Adrenal gland (tissue), 12 donors: Measurements from ENCODE around the gene STIM1. TPM values are rescaled to one million over a fixed set of nuclear protein-coding genes. Genes with fewer than 3 reads are reported as not detected.

Experiments
- DNase-seq, 7 donors: peaks; one replicate each; pipeline ENCODE4 v3.0.0-alpha.2; 2019 to 2020
- H3K27ac ChIP-seq, 5 donors: fragments of 200-600 bp; sonication (generic) in 4 of 5; 1 replicate in 3 of 5; 2 replicates in 2 of 5; pipeline versions ENCODE4 v1.5.1 to v1.8.0; 2016 to 2020; ENCODE audit warnings: mild to moderate bottlenecking in 1 of 5
- H3K27me3 ChIP-seq: fragments of 200-600 bp; 2 replicates; pipeline ENCODE4 v1.8.0; 2021
- H3K36me3 ChIP-seq, 2 donors: fragments of 200-600 bp; replicated peaks in 1 of 2; 1 replicate in 1 of 2; 2 replicates in 1 of 2; pipeline versions ENCODE4 v1.5.1 to v1.8.0; 2018 to 2022
- H3K4me1 ChIP-seq, 2 donors: fragments of 200-600 bp; replicated peaks in 1 of 2; 1 replicate in 1 of 2; 2 replicates in 1 of 2; pipeline versions ENCODE4 v1.5.1 to v1.8.0; 2018 to 2021
- H3K4me3 ChIP-seq, 4 donors: fragments of 200-600 bp; sonication (generic) in 3 of 4; one replicate each; pipeline ENCODE4 v1.5.1; 2016 to 2018
- H3K9me3 ChIP-seq, 3 donors: fragments of 200-600 bp; sonication (generic) in 1 of 3; replicated peaks in 1 of 3; 1 replicate in 2 of 3; 2 replicates in 1 of 3; pipeline versions ENCODE4 v1.5.1 to v1.8.0; 2016 to 2021
- POLR2A ChIP-seq, 2 donors: fragments of 450-650 bp; IDR thresholded peaks; one replicate each; pipeline ENCODE4 v1.6.1; 2017; ENCODE audit warnings: antibody characterized with exemption in 2 of 2, mild to moderate bottlenecking in 2 of 2, moderate library complexity in 1 of 2
- WGBS, 4 donors: extraction: QIAGEN DNeasy Blood & Tissue Kit in 2 of 4; methylation state at CpG; one replicate each; pipeline versions ENCODE4 v1.1.5 to v1.1.7; 2013 to 2017; 5-methylcytosine and 5-hydroxymethylcytosine counted together
- intact Hi-C, 2 donors: fragments of 100-400 bp; cut with DNase I; formaldehyde crosslinking; loops; one replicate each; pipeline versions ENCODE4 v1.14.1 to v1.15.0; 2022 to 2023
- polyA plus RNA-seq, 3 donors: library from polyadenylated mRNA; stranded (reverse); fragments of 200-250 nt in 2 of 3; fragments of 350-450 nt in 1 of 3; fragmentation: Illumina TruSeq in 1 of 3; extraction: RNeasy Lipid Tissue Mini Kit (QIAGEN cat#74804) in 1 of 3; gene quantifications; one replicate each; pipeline ENCODE4 v1.2.3, GENCODE V29; 2013 to 2014
- total RNA-seq, 9 donors: library from RNA; depleted of rRNA in 4 of 9; stranded (reverse); fragments of >200 nt in 4 of 9; fragments of 120-200 nt in 1 of 9; fragmentation: NEBNext Ultra II Directional in 1 of 9; extraction: Animal tissue kit (Norgen Biotek cat#: 25700) in 1 of 9; gene quantifications; one replicate each; pipeline versions ENCODE4 v1.1.0 to v1.2.4, GENCODE V29; 2013 to 2023
- TF ChIP-seq, protein P1 (sequence below), 6 experiments: fragments of 450-650 bp in 4 of 6; fragments of 200-600 bp in 2 of 6; sonication (generic) in 1 of 6; IDR thresholded peaks; 1 replicate in 5 of 6; 2 replicates in 1 of 6; pipeline versions ENCODE4 v1.5.1 to v1.8.0; 2016 to 2021; ENCODE audit warnings: antibody characterized with exemption in 6 of 6, mild to moderate bottlenecking in 2 of 6, moderate library complexity in 1 of 6
- donor health status: healthy with polysubstance abuse.
- donor health status: Bipolar disorder and iron deficiency.
- donor health status: DM: yes; HTN: yes; CAD: no.
- donor health status: DM: no; HTN: no; CAD: no.
- donor health status: DM: no; HTN: no; CAD: no.
- donor health status: DM: yes; HTN: yes; CAD: no.

STIM1 gene
- total and polyA plus RNA-seq, 12 donors: 7.8 to 44.1 (median 32.5) TPM

- H3K9me3 ChIP-seq: no peaks in the 10 kb centered on the region
- H3K4me1 ChIP-seq: peaks cover 0 to 7% of the 10 kb centered on the region in 2 donors
- H3K27ac ChIP-seq: no peak overlapping the region
- intact Hi-C loops: no loop called here
- no peak for DNase-seq
- peaks cover 0 to 4% of the 10 kb centered on the region in 2 donors for H3K36me3 ChIP-seq
- H3K27me3 ChIP-seq: no peaks in the 10 kb centered on the region
- H3K4me3 ChIP-seq: no peak overlapping the region
- TF ChIP-seq, protein P1, sequence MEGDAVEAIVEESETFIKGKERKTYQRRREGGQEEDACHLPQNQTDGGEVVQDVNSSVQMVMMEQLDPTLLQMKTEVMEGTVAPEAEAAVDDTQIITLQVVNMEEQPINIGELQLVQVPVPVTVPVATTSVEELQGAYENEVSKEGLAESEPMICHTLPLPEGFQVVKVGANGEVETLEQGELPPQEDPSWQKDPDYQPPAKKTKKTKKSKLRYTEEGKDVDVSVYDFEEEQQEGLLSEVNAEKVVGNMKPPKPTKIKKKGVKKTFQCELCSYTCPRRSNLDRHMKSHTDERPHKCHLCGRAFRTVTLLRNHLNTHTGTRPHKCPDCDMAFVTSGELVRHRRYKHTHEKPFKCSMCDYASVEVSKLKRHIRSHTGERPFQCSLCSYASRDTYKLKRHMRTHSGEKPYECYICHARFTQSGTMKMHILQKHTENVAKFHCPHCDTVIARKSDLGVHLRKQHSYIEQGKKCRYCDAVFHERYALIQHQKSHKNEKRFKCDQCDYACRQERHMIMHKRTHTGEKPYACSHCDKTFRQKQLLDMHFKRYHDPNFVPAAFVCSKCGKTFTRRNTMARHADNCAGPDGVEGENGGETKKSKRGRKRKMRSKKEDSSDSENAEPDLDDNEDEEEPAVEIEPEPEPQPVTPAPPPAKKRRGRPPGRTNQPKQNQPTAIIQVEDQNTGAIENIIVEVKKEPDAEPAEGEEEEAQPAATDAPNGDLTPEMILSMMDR (IDR thresholded peaks at IDR 0.05): no peak
- TF ChIP-seq POLR2A (IDR thresholded peaks at IDR 0.05): no peak
- WGBS, 4 donors: 92 to 100% (median 96%) methylated on average over 1 of the region's 1 CpG
Measured at GRCh38 chr11:3964935-3965604, 109.6 kb downstream of the STIM1 start.

DNA sequence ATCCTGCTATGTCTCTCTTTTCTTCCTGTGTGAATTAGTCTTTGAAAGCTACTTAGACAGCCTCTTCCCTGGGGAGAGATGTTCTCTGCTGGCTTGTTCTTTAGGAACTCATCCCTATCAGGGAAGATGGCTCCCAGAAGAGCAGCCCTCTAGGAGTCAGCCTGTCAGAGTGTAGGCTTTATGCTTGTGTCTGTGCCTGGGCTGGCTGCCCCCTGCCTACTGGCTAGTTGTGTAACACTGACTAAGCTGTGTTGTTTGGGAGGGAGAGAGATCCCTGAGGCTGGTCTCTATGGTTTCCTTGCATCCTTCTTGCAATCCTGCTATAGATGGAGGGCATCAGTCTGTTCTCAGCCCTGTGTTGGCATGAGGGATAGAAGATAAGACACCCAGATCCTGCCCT is 112.2 kb downstream of the STIM1 start:
- no peak for DNase-seq
- Histone ChIP-seq H3K27me3 (no peaks in the 10 kb centered on the region), H3K36me3 (peaks cover 0 to 4% of the 10 kb centered on the region in 2 donors), H3K4me1 (peaks cover 0 to 7% of the 10 kb centered on the region in 2 donors), H3K27ac (no peak overlapping the region), H3K4me3 (no peak overlapping the region), H3K9me3 (no peaks in the 10 kb centered on the region)
- TF ChIP-seq POLR2A (IDR thresholded peaks at IDR 0.05): no peak
- TF ChIP-seq, protein P1 (IDR thresholded peaks at IDR 0.05): no peak
- intact Hi-C loops: no loop called here

DNA sequence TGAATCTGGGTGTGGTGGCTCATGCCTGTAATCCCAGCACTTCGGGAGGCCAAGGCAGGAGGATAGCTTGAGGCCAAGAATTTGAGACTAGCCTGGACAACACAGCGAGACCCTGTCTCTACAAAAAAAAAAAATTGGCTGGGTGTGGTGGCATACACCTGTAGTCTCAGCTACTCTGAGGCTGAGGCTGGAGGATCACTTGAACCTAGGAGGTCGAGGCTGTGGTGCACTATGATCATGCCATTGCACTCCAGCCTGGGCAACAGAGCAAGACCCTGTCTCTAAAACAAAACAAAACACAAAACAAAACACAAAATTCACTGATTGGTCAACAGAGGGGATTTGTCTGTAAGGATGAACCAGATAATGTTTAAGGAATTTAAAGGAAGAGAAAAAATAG is 113.7 kb downstream of the STIM1 start:
- TF ChIP-seq, protein P1 (IDR thresholded peaks at IDR 0.05): no peak
- TF ChIP-seq POLR2A (IDR thresholded peaks at IDR 0.05): no peak
- 89 to 100% (median 94%) methylated on average over 3 of the region's 3 CpGs for WGBS, 4 donors
- Histone ChIP-seq H3K4me3 (no peak overlapping the region), H3K27ac (no peak overlapping the region), H3K36me3 (peaks cover 0 to 4% of the 10 kb centered on the region in 2 donors), H3K27me3 (no peaks in the 10 kb centered on the region), H3K9me3 (no peaks in the 10 kb centered on the region), H3K4me1 (peaks cover 0 to 7% of the 10 kb centered on the region in 2 donors)
- no peak for DNase-seq
- intact Hi-C loops: no loop called here

- TF ChIP-seq, protein P1 (IDR thresholded peaks at IDR 0.05): no peak
- TF ChIP-seq POLR2A (IDR thresholded peaks at IDR 0.05): no peak
- 83 to 95% (median 91%) methylated on average over 1 of the region's 1 CpG for WGBS, 4 donors
- DNase-seq: no peak
- peaks cover 0 to 4% of the 10 kb centered on the region in 2 donors for H3K36me3 ChIP-seq
- intact Hi-C loops: no loop called here
- no peak overlapping the region for H3K4me3 ChIP-seq
- H3K9me3 ChIP-seq: no peaks in the 10 kb centered on the region
- H3K27ac ChIP-seq: no peak overlapping the region
- no peaks in the 10 kb centered on the region for H3K27me3 ChIP-seq
- H3K4me1 ChIP-seq: peaks cover 0 to 7% of the 10 kb centered on the region in 2 donors
Measured at GRCh38 chr11:3969613-3970012, 114.1 kb downstream of the STIM1 start.
